Medulla oblongata (tissue), 1 donor: Measurements from ENCODE around the gene DNAAF1.
"Not testable (repeated sequence)": the region's sequence is repeated elsewhere in the genome, so short reads cannot be mapped to it uniquely, and the experiment has no call there.

Experiments used
- DNase-seq: peaks from one replicate; pipeline ENCODE4 v3.0.0-alpha.2; 2015; ENCODE audit errors: extremely low spot score

Gene DNAAF1

DNA sequence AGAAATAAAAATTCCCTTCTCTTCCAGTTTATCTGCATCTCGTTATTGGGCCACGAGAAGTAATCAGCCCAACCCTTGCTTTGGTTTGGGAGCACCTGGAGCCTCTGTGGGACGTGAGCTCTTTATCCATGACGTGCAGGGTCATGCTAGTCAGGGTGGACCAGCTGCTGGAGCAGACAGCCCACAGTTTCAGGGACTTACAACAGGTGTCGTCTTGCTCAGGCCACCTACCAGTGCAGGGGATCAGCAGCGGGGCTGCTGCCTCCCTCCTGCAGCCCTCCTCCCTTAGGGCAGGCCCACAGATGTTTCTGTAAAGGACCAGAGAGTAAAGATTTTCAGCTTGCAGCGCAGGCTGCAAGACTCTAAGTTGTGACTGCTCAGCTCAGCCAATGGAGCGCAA lies 62.8 kb downstream of the DNAAF1 start:
- DNase-seq = no peak

- DNase-seq = no peak
Measured at GRCh38 chr16:84209989-84210388, 64.9 kb downstream of the DNAAF1 start.

- DNase-seq = no peak
Measured at GRCh38 chr16:84212154-84212553, 67.0 kb downstream of the DNAAF1 start.

DNA sequence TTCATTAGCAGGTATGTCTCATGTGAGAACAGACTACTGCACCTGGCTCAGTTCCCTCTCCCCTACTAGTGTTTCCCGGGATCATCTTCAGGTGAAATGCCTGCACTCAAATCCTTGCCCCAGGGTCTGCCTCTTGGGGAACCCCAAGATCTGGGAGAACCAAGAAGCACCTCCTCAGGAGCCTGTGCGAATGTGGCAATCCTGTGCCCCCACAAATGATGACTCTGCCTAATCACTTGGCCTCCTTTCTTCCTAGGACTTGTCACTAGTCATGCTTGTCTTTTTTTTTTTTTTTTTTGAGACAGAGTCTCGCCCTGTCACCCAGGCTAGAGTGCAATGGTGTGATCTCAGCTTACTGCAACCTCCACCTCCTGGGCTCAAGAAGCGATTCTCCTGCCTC lies 67.5 kb downstream of the DNAAF1 start:
- no peak for DNase-seq

- DNase-seq = no peak
Measured at GRCh38 chr16:84214451-84215066, 69.5 kb downstream of the DNAAF1 start.

DNA sequence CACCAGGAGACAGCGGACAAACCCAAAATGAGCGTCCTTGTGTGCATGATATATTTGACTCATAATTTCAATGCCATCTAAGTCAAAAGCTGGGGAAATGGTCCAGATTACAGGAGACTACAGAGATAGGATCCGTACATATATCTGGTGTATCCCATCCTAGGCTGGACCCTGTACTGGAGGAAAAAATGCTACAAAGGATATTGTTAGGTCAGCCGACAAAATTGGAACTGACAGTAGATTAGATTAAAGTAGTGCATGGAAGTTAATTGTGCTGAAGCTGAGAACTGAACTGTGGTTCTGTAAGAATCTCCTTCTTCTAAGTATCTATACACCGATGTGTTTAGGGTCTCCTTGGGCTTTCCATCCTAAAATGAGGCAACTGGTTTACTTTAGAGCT lies 70.4 kb downstream of the DNAAF1 start:
- no peak for DNase-seq

DNA sequence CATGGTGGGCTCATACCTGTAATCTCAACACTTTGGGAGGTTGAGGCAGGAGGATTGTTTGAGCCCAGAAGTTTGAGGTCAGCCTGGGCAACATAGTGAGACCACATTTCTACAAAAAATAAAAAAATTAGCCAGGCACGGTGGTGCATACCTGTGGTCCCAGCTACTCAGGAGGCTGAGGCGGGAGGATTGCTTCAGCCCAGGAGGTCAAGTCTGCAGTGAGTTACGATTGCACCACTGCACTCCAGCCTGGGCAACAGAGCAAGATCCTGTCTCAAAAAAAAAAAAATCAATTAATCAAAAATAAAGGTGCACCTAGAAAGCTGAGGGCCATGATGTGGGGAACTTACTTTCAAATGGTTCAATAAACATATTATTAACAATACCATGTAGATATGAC lies 71.0 kb downstream of the DNAAF1 start:
- not testable (repeated sequence) for DNase-seq

DNA sequence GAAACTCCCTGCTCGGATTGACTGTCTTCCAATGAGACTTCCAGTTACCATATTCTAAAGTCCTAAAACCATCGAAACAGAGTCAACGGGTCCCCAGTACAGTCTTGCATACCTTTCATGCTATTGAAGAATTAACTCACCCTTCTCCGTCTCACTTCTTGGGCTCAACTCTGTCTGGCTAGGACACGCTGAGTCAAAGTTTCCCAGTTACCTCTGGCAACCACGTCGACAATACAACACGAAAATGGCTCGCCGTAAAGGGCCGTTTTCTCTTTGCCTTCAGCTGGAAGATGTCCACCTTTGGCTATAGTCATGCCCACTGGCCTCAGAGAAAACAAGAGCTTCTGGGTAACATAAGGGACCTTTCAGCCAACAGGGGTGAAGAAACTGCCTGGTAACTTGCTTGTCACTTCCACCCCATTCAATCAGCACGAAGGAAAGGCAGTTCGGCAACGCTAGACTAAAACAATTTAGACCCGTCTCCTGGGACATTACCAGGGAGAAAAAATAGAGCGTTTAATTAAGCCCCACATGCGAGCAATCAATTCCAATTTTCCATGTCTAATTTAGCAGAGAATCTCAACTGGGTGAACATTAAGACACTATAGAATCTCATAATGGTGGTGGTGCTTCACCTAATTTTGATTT lies 73.2 kb downstream of the DNAAF1 start:
- DNase-seq = no peak

DNA sequence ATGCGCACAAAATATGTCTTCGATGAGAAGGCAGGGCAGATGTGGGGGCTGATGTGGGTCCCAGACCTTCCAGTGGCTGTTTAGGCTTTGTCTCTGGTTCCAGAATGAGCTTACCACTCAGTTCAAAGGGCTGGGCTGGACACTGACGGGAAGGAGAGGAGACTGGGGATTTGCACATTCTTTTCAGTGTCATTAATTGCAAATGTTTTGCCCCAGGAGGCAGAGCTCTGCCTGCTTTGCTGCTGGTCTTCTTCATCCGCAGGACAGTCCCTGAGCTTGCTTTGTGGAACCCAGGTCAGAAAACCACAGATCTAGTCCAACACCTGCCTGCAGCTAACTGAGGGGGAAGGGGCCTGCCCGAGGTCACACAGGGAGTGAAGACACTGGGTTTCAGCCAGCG lies 73.8 kb downstream of the DNAAF1 start:
- DNase-seq = no peak

DNA sequence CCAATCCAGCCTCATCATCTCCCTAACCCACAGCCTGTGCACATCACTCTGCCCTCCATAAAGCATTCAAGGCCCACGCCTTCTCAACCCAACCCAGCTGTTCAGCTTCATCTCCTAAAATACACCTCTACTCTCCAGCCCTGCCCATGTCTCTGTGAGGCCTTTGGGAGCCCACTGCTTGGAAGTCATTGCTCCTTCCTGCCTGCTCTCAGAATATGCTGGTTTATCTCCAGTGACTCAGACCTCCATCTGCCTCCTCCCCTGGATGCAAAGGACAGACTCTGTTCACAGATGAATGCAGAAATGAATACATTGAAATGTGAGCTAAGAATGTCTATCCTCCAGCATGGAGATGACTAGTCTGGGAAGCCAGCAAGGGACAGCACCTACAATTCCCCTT lies 75.7 kb downstream of the DNAAF1 start:
- DNase-seq = no peak

GRCh38 chr16:84223456-84223855 lies 78.3 kb downstream of the DNAAF1 start:
- no peak for DNase-seq

DNA sequence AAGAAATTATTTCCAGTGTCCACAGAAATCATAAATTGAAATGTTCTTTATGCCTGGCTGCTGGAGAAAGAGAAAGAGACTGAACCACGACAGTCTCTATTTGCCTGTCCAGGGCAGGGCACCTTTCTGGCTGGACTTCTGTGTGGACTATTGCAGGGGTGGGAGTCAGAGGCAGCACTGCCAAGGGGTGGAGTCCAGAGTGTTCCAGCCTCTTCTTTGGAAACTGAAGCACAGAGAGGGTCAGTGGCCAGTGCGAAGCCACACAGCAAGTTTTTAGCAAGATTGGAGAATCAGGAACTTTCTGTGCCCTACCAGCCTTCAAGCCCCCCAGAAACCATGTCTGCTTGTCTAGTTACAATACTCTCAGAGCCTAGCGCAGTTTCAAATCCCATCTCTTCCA lies 79.4 kb downstream of the DNAAF1 start:
- no peak for DNase-seq

GRCh38 chr16:84225126-84225525 lies 80.0 kb downstream of the DNAAF1 start:
- no peak for DNase-seq

DNA sequence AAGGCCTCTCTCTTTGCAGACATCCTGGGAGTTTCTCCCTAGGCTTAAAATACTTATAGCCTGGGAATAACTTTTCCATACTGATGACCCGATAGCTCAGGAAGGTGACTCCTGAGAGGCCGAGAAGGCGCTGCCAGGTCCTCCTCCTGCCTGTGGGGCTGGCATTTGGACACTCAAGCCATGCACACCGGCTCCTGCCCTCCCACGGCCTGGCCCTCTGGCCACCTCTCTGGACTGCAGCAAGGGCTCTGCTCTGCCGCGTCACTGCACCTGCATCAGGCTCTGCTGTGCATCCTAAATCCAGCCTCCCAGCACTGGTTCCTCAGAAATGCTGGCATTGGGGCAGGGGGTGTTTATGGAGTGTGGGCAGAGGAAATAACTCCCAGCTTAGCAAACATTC lies 80.5 kb downstream of the DNAAF1 start:
- DNase-seq = no peak

DNA sequence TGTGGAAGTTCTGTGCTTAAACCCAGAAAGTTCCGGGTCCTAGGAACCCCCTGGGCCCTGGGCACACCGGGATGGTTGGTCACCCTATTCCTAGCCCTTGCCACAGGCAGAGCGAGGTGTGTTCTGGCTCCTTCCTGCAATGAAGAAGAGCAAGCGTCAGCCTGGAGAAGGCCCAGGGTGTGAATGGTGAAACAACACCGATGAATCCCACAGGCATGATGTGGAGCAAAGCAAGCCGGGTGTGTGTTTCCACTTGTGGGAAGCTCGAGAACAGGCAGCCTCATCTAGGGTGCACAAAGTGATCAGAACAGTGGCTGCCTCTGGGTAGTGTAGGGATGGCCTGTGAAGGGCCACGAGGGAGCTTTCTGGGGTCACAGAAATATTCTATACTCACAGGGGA lies 80.9 kb downstream of the DNAAF1 start:
- DNase-seq = no peak
